ENCODE results near the gene DES.

DNA sequence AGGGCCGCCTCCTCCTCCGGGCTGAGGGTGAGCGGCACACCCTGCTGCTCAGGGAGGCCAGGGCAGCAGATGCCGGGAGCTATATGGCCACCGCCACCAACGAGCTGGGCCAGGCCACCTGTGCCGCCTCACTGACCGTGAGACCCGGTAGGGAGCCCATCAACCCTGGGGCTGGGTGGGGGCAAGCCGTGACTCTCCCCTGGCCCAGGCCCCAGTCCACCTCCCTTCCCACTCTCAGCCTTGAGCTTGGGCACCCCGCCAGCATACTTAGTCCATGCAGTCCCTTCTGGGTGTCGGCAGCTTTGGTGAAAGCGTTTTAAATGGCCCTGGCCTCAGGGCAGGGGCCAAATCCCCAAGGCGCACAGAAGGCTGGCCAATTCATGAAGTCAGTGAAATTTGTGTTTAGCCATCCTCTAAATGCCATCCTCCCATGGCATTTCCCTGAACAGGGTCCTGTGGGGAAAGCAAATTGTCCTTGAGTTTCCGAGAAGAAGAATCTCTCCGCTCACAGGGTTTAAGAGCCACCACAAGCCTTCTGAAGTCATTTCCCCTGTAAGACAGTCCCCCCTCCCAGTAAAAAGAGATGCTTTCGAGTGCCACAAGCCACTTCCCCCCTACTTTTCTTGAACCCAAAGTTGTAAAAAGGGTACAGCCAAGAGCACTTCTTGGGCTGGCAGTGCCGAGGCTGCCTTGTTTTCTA is 33.6 kb downstream of the DES start:
- TF ChIP-seq, protein P1, sequence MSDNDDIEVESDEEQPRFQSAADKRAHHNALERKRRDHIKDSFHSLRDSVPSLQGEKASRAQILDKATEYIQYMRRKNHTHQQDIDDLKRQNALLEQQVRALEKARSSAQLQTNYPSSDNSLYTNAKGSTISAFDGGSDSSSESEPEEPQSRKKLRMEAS (IDR thresholded peaks at IDR 0.05): no peak
- no peak for TF ChIP-seq TCF12 (IDR thresholded peaks at IDR 0.05; ENCODE audit: low read depth)
- TF ChIP-seq ZBTB7A (IDR thresholded peaks at IDR 0.05; ENCODE audit: low read depth): no peak
- TF ChIP-seq TAF1 (IDR thresholded peaks at IDR 0.05; ENCODE audit: low read depth): no peak
- TF ChIP-seq CEBPB (IDR thresholded peaks at IDR 0.05): no peak
- no peak for TF ChIP-seq EP300 (IDR thresholded peaks at IDR 0.05; ENCODE audit: borderline replicate concordance)
- TF ChIP-seq, protein P2, sequence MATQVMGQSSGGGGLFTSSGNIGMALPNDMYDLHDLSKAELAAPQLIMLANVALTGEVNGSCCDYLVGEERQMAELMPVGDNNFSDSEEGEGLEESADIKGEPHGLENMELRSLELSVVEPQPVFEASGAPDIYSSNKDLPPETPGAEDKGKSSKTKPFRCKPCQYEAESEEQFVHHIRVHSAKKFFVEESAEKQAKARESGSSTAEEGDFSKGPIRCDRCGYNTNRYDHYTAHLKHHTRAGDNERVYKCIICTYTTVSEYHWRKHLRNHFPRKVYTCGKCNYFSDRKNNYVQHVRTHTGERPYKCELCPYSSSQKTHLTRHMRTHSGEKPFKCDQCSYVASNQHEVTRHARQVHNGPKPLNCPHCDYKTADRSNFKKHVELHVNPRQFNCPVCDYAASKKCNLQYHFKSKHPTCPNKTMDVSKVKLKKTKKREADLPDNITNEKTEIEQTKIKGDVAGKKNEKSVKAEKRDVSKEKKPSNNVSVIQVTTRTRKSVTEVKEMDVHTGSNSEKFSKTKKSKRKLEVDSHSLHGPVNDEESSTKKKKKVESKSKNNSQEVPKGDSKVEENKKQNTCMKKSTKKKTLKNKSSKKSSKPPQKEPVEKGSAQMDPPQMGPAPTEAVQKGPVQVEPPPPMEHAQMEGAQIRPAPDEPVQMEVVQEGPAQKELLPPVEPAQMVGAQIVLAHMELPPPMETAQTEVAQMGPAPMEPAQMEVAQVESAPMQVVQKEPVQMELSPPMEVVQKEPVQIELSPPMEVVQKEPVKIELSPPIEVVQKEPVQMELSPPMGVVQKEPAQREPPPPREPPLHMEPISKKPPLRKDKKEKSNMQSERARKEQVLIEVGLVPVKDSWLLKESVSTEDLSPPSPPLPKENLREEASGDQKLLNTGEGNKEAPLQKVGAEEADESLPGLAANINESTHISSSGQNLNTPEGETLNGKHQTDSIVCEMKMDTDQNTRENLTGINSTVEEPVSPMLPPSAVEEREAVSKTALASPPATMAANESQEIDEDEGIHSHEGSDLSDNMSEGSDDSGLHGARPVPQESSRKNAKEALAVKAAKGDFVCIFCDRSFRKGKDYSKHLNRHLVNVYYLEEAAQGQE (IDR thresholded peaks at IDR 0.05; ENCODE audit: low read depth): no peak
- no peak for TF ChIP-seq RAD21 (IDR thresholded peaks at IDR 0.05; ENCODE audit: low read depth)
- TF ChIP-seq NFIC (IDR thresholded peaks at IDR 0.05): peak; percentile 46
- TF ChIP-seq FOXM1 (IDR thresholded peaks at IDR 0.05; ENCODE audit: borderline replicate concordance, low read depth): no peak
- TF ChIP-seq, protein P3, sequence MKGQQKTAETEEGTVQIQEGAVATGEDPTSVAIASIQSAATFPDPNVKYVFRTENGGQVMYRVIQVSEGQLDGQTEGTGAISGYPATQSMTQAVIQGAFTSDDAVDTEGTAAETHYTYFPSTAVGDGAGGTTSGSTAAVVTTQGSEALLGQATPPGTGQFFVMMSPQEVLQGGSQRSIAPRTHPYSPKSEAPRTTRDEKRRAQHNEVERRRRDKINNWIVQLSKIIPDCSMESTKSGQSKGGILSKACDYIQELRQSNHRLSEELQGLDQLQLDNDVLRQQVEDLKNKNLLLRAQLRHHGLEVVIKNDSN (IDR thresholded peaks at IDR 0.05): no peak
- TF ChIP-seq EGR1 (IDR thresholded peaks at IDR 0.05): no peak
- no peak for TF ChIP-seq CREB1 (IDR thresholded peaks at IDR 0.05; ENCODE audit: low read depth)
